HPDE6-E6E7 (cell line): ENCODE data around the gene HIP1R.
"Not testable (repeated sequence)": the region's sequence is repeated elsewhere in the genome, so short reads cannot be mapped to it uniquely, and the experiment has no call there.

Experiments used
- DNase-seq: peaks from one replicate; pipeline ENCODE4 v3.0.0; 2011; ENCODE audit warnings: missing footprints; ENCODE audit errors: extremely low spot score

The HIP1R gene, protein sequence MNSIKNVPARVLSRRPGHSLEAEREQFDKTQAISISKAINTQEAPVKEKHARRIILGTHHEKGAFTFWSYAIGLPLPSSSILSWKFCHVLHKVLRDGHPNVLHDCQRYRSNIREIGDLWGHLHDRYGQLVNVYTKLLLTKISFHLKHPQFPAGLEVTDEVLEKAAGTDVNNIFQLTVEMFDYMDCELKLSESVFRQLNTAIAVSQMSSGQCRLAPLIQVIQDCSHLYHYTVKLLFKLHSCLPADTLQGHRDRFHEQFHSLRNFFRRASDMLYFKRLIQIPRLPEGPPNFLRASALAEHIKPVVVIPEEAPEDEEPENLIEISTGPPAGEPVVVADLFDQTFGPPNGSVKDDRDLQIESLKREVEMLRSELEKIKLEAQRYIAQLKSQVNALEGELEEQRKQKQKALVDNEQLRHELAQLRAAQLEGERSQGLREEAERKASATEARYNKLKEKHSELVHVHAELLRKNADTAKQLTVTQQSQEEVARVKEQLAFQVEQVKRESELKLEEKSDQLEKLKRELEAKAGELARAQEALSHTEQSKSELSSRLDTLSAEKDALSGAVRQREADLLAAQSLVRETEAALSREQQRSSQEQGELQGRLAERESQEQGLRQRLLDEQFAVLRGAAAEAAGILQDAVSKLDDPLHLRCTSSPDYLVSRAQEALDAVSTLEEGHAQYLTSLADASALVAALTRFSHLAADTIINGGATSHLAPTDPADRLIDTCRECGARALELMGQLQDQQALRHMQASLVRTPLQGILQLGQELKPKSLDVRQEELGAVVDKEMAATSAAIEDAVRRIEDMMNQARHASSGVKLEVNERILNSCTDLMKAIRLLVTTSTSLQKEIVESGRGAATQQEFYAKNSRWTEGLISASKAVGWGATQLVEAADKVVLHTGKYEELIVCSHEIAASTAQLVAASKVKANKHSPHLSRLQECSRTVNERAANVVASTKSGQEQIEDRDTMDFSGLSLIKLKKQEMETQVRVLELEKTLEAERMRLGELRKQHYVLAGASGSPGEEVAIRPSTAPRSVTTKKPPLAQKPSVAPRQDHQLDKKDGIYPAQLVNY

DNA sequence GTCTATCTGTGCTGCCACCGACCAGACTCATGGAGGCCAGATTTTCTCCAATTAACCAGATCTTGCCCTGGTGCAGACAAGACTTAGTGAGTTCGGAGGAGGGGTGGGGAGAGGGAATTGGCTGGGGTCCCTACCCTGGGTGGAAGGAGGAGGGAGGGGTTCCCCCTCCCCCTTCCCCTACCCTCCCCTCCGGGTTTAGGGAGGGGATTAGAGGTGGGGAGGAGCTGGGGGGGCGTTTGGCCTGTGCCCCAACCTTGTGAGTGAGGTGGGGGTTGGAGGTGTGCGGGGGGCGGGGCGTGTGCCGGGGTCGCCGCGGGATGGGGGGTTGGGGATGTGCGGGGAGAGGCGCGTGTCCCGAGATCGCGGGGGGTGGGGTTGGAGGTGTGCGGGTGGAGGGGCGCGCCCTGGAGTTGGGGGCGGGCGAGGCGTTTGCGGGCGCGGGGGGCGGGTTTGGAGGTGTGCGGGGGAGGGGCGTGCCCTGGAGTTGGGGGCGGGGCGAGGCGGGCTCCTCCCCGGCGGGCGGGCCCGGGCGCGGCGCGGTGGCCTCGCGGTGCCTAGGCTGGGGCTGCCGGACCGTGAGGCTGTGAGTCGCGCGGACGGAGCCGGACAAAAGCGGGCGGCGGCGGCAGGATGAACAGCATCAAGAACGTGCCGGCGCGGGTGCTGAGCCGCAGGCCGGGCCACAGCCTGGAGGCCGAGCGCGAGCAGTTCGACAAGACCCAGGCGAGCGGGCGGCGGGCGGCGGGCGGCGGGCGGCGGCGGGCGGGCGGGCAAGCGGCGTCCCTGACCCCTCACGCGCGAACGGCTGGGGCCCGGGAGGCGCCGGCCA is at the start of gene HIP1R:
Gene HIP1R, plus strand, starts transcription at position 537 of the 829 bp plus-strand sequence. Its CDS starts 94 bp downstream, at position 631.
- no peak for DNase-seq

DNA sequence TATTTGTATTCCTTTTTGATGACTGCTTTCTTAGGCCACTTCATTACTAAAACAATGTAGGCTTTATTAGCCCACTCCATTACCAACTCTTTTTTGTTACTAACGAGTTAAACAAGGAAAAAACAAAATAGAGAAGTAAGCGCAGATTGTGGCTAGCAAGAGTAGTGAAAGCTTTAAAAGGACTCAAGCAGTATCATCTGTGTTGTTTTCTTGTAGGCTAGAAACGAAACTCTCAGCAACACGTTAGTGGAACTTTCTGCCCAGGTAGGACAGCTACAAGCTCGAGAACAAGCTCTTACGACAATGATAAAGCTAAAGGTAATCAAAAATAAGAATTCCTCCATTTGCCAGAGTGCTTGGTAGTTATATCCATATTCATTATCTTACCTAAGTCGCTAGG is 49.8 kb upstream of the HIP1R start:
- no peak for DNase-seq

DNA sequence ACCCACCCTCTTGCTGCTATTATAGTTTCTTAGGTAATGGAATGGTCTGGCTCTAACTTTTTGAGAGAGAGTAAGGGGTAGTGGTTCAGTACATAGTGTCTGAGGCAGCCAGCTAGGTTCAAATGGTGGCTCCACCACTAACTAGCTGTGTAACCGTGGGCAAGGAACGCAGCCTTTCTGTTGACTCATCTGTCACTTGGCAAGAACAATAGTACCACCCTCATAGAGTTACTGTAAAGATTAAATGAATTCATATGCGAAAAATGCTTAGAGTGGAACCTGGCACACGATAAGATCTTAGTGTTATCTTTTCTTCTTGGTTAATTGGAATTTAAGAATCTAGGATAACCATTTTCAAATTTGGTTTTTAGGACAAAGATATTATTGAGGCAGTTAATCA is 46.9 kb upstream of the HIP1R start:
- DNase-seq, result no peak

DNA sequence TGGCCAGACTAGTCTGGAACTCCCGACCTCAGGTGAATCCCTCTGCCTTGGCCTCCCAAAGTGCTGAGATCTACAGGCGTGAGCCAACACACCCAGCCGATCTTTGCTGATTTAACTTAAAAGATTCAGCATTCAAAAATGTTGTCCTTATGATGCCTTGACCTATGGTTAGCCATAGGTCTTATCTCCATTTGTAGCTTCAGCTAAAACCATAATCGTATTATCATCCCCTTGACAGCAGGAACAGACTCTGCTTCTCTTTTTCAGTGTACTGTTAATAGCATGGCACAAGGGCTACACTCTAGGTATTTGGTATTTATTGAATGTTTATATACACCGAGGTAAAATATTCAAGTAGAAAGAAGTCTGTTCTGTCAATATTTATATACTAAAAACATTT is 45.6 kb upstream of the HIP1R start:
- no peak for DNase-seq

DNA sequence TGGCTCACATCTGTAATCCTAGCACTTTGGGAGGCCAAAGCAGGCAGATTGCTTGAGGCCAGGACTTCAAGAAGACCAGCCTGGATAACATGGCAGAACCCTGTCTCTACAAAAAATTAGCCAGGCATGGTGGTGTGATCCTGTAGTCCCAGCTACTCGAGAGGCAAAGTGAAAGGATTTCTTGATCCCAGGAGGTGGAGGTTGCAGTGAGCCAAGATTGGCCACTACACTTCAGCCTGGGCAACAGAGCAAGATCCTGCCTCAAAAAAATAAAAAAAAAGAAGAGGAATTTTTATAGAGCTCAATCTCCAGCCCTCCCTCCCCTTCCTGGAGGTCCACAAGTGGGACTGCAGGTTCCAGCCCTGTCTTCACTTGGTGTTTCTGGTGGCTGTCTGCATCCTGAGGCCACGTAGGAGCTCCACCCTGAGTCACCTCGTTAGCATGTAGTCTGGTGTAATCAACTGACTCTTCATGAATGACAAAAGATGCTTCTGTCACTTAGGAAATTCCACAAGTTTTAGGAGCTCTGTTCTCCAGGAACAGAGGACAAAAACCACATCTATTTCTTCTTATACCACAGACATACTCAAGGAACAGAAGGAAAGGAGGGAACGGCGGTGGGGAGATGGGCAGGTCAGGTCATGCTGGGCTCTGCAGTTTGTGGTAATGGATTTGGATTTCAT is 44.7 kb upstream of the HIP1R start:
- no peak for DNase-seq

DNA sequence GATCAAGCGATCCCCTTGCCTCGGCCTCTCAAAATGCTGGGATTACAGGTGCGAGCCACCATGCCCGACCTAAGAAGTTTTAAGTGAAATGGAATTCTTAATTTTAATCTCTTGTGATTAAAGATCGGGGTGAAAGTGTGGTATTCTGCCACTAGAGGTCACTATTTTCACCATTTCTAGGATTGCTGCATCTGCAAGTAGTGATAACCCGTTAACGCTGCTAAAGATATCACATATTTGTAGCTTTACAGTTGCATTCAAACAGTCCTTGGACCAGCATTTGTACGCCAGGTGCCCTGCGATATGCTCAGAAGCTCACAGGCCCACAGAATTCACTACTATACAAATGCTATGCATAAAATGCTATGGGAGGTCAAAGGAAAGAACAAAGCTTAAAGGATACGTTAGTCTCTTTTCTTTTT is 41.6 kb upstream of the HIP1R start:
- no peak for DNase-seq

DNA sequence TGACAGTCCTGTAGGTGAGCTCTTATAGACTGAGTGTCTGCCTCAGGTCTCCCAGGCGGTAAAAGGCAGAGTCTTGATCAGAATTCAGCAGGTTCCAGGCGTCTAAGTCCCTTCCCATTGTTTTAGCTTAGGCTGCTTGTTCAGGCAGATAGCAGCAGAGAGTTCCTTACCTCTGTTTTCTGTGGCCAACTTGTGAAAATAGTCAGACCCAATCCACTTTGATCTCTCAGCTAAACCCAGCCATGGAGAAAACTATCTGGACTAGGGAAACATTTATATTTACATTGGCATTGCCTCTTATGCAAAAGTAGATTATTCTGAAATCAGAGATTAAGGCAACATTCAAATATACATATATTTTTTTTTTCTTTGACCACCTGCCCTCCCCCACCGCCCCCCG is 39.5 kb upstream of the HIP1R start:
- no peak for DNase-seq

DNA sequence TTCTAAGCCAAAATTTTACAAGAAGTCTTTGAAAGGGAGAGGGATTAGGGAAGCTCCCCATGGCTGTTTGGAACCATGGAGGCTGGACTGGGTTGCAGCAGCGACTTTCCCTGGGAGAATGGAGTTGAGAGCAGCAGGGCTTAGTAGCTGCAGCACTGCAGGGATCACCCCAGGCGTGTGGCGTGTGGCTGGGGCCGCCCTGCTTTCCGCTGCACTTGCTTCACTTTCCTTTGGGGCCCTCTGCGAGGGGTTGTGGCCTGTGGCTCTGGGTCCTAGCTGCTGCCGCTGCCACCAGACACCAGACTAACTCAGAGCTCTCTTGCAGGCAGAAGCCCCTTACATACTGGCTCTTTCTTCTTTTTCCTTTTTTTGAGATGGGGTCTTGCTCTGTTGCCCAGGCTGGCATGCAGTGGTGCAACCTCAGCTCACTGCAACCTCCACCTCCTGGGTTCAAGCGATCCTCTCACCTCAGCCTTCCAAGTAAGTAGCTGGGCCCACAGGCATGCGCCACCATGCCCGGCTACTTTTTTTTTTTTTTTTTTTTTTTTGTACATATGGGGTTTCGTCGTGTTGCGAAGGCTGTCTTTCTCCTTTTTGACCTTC is 35.5 kb upstream of the HIP1R start:
- no peak for DNase-seq

DNA sequence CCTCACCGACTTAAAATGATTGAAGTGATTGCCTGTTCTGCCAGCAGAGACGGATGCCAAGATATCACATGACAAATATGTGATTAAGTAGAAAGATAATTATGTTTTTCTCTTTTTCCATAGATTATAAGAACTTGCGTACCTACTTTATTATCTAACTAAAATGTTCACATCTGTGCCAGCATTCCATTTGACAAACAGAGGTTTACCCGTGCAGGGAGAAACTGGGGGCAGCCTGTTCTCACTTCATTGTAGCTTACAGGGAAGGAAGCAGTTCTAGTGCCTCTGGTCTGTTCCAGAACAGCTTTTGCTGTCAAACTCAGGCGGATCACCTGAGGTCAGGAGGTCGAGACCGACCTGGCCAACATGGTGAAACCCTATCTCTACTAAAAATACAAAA is 31.3 kb upstream of the HIP1R start:
- DNase-seq, result no peak

DNA sequence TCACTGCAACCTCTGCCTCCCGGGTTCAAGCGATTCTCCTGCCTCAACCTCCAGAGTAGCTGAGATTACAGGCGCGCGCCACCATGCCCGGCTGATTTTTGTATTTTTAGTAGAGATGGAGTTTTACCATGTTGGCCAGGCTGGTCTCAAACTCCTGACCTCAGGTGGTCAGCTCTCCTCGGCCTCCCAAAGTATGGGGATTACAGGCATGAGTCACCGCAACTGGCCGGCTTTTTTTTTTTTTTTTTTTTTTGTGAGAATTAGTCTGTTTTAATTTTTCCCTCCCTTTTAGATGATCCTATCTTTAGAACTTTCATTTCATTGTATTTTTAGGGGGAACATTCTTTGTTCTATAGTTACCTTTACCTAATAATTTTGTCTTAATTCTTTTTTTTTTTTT is 30.3 kb upstream of the HIP1R start:
- not testable (repeated sequence) for DNase-seq

DNA sequence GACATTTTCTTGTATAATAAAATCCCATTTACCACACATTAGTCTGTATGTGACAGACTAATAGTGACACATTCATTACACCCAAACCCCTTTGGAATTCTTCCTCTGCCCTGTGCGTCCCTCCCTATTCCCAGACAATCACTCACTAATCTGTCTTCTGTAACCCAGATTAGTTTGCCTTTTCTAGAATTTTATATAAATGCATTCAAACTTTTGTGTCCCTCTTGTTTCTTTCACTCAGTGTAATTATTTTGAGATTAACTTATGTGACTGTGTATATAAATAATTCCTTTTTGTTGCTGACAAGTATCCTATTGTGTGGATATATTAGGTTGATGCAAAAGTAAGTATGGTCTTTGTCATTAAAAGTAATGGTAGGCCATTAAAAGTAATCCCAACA is 27.6 kb upstream of the HIP1R start:
- no peak for DNase-seq

DNA sequence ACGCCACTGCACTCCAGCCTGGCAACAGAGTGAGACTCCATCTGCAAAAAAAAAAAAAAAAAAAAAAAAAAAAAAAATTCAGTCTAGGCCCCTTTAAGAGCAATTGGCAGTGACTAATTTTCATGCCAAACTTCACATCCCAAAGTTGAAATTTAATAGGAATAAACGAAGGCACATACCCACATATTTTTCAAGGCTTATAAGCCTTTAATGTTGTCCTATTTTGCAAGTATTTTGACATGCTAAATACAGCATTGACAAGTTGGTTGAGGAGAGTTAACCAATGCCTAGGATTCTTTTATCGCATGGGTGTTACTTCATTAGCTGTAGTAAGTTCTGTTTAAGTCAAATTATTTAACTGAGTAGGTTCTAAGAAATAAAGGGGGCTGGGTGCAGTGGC is 23.5 kb upstream of the HIP1R start:
- DNase-seq, result no peak

DNA sequence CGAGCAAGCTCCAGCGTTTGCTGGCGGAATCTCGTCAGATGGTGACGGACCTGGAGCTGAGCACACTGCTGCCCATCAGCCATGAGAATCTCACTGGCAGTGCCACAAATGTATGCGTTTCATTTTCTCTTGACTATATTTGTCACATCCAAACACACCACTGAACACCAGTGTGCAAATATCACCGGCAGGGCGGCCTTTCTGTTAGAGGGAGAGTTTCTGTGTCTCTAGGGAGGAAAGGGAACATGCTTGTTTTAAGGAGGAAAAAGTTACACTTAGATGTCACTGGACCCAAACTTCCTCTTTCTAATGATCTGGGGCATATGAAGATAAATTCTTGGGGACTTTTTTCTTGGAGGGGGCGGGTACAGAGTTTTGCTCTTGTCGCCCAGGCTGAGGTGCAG is 21.9 kb upstream of the HIP1R start:
- no peak for DNase-seq

DNA sequence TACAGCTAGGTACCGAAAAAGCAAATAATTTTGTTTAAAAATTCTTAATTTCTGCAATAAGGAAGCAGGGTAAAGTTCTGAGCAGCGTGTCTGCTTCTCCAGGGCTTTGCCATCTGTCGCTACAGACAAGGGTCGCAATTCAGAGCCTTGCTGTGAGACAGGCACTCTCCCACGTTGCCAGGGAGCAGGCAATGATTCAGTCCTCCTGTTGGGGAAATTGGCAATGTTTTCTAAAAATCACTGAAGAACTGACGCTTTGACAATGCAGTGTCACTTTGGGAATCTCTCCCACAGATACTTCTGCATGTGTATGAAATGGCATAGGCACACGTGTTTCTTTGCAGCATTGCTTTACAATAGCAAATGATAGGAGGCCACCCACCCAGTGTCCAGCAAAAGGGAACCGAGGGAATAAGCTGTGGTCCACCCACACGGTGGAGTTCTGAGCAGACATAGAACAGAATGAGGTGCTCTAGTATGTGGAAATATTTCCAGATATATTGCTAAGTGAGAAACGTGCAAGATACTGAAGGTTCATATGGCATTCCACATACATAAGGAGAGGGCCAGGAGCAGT is 16.0 kb upstream of the HIP1R start:
- DNase-seq, result no peak

DNA sequence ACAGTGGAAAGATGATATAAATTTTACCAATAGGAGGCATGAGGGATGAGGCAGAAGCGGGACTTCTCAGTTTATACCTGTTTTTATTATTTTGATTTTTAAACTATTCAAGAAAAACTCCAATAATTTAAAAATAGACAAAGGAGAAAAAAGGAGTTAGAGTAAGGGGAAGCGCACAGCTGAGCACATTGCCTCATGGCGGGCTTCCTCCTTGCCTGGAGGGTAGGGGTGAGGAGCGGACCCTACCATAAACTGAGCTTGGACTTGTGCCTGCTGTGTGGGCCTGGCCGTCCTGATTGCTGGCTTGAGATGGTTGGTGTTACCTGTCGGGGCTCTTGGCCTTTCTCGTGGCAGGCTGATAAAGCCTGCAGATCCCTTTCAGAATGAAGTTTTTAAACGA is 15.1 kb upstream of the HIP1R start:
- no peak for DNase-seq

DNA sequence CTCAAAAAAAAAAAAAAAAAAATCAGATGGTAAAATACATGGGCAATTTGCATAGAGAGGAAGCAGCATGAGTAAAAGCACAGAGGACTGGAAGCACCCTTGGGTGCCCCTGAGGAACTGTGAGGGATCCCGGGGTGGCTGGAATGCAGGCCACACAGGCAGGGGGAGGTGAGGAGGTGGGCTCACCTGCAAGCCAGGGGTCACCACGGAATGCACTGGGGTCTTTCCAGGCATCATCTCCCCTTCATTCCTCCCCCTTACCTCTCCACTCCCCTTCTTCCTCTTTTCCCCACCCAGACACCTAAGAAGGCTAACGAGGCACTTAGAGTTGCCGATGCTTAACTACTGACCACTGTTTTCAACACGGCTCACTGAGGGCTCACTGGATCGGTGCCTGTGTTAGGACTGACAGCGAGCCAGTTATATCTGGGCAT is 14.4 kb upstream of the HIP1R start:
- no peak for DNase-seq

DNA sequence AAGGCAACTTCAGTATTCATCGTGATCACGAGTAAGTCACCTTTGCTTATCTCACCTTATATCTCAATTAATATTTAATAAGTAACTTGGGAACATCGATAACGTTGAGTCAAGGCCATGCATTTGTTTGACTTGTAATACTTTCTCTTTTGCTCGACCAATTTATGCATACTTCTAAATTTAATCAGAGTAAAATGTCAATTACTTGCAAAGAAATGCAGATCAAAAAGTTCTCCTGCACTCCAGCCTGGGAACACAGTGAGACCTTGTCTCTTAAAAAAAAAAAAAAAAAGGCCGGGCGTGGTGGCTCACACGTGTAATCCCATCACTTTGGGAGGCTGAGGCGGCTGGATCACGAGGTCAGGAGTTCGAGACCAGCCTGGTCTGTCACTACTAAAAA is 11.8 kb upstream of the HIP1R start:
- no peak for DNase-seq

DNA sequence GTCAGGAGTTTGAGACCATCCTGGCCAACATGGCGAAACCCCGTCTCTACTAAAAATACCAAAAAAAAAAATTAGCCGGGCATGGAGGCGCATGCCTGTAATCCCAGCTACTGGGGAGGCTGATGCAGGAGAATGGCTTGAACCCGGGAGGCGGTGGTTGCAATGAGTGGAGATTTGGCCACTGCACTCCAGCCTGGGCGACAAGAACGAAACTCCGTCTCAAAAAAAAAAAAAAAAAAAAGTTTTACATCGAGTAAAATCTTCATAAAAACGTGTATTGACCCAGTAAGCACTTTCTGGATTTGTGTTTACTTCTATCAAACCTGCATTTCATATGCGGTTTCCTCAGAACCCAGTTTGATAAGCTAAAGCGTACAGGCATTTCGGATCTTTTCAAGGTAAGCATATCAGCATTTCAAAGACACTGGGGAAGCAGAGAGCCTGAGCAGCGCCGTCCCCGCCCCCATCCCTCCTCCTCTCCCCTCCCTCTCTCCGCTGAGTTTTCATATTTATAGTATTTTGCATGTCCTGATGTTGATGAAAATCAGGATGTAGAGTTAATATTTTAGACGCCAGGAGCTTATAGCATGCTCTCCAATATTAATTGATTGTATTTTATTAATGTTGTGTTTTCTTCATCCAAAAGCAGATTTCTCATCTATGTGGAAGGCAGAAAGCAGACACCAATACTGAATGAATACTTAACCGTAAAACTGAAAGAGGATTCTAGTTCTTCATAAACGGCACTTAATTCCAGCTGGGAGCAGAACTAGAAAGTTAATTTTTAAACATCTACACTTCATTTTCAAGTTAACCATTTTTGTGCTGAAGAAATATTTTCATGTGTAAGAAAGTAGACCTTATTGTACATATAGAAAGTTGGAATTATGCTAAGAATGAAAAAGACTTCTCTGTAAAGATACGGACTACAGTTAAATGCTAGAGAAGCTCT is 9.2 kb upstream of the HIP1R start:
- no peak for DNase-seq

DNA sequence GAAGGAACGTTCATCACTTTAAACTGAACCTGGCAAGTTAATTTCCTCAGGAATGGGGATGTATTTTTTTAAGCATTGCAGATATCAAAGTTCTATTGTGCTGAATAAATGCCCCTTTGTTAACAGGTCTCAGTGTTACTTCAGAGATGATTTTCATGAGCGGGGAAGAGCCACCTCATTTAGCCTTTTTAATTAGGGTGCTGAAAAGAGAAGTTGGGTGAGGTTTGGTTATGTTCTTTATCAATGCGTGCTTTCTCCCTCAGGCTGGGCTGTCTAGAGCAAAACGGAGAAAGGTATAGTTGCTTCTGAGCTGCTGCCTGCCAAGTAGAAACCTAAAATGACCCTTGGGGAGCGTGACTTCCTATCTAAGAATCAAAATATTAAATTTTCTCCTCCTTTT is 8.0 kb upstream of the HIP1R start:
- no peak for DNase-seq
